HG02798 (cell line): ENCODE data around the gene PSMB5.
A peak's percentile ranks its signal among the peaks of the same experiment; 100 is the strongest.

Experiments used
- ATAC-seq: cut with Tn5 transposase; IDR thresholded peaks from one replicate; pipeline ENCODE4 v1.9.1; 2021; ENCODE audit warnings: mild to moderate bottlenecking; ENCODE audit not compliant: unreplicated experiment, poor library complexity

Gene PSMB5

DNA sequence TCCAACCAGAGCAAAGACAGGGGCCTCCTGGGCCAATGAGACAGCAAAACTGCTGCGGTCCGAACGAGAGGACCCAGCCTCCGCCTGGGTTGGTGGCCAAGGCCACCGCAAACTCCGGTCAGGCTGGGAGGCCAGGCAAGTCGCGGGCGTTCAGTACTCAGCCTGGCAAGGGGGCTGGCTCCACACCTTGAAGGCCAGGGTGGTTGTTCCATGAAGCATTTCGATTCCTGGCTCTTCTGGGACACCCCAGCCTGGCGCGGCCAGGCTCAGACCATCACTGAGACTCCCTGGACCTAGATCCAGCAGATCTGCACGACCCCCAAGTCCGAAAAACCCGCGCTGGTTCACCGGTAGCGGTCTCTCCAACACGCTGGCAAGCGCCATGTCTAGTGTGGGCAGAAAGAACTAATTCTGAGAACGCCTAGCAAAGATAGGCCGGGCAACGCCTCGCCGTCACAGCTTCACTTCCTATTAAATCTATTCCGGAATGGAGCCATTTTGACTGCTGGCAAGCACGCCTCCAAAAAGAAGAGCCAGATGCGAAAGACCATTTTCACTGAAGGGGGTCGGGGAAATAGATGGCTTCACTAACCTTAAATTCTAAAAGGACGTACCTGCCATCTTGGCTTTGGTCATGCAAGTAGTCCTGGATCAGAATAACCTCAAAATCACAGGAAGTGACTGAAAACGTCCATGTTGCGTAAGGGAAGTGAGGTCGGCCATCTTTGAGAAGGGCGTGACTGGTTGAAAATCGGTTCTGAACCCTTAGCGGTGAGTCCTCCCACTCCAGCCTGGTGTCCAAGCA lies at the start of gene PSMB5:
Gene PSMB5, minus strand, starts transcription at position 403 of the 805 bp plus-strand sequence. Its CDS starts 19 bp downstream, at position 384.
- peak; percentile 92 for ATAC-seq

DNA sequence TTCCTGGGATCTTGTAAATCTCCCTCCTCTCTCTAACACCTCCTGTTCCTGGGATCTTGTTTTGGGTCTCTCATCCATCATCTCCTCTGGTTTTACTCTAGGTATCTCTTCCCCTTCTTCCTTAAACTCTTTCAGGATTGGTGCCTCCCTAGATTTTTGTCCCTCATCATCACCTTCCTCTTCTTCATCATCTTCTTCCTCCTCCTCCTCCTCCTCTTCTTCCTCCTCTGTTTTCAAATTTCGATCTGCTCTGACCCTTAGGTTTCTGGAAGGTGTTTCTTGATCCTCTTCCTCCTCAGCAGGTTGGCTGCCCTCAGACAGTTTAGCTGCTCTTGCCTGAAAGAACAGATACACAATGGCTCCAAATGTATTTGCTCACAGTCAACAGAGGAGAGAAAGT lies 45.8 kb upstream of the PSMB5 start:
- no peak for ATAC-seq

DNA sequence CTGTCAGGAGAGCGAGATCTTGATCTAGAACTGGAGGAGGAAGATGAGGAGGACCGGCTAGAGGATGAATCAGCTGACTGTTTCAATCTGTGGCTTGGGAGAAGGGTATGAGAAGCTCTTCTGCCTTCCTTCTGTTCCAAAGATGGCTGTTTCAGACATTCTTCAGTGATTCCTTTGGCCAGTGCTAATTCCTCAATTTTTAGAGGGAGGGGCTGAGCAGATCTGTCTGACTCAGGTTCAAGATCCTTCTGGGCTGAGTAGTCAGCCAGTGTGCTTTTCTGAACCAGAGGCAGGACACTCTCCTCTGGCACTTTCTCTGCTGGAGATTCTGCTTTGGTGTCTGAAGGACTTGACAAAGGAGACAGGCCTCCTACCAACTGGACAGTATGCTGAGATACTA lies 45.0 kb upstream of the PSMB5 start:
- no peak for ATAC-seq

DNA sequence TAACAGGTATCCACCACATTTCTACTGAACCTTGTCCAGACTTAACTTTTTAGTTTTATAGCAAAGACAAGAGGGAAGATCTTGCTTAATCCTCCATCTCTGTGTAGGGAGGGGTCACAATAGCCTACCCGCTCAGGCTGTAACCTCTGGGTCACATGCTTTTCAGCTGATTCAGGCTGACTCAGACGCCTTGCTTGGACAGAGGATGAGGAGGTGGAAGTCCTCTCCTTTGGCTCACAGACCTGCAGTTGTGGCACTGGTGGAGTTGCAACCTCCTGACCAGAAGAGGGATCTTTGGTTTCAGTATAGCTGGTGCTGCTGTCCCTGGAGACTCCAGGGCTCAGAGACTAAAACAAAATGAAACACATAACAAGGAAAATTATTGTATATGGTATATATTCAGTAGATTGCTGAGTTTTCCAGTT lies 44.0 kb upstream of the PSMB5 start:
- ATAC-seq: no peak

DNA sequence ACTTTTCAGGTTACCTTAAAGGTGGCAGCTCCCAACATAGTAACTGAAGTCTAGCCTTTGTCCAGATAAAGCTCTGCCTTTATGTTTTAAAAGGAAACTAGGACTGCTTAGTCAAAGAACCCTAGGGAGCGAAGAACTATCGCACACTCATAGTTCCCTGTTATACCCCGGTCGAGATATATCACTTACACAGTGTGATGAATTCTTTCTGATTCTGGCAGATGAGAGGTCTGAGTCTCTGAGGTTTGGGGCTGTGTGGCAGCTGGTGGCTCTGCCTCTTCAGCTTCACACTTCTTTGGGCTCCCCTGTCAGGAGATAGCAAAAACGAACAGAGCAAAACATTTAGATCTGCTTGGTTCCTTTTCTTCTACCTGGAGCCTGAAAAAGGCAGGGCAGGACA lies 43.3 kb upstream of the PSMB5 start:
- no peak for ATAC-seq

DNA sequence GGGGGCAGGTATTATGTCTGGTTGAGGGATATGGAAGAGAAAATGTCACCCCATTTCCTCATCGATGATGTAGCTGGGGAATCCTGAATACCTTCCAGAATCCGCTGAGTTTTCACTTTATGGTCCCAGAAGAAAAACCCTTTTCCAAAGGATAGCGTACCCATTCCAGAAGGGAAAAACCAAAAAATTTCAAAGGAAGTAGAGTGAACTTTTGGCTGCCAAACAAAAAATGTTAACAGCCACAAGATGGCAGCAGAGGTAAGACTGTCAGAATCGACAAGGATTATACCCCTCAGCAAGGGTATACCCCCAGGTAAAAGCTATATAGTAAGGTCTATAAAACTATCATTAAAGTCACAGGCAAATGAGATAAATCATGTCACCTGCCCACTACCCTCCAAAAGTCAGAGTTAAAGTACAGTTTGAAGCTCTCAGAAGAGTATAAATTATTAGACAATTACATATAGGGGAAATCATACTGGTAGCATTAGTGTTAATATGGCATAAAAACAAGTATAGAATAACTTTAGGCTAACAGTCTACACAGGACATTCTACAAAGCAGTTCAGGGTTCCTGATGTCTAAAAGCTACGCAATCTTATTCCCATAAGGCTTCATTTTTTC lies 42.2 kb upstream of the PSMB5 start:
- ATAC-seq: no peak

DNA sequence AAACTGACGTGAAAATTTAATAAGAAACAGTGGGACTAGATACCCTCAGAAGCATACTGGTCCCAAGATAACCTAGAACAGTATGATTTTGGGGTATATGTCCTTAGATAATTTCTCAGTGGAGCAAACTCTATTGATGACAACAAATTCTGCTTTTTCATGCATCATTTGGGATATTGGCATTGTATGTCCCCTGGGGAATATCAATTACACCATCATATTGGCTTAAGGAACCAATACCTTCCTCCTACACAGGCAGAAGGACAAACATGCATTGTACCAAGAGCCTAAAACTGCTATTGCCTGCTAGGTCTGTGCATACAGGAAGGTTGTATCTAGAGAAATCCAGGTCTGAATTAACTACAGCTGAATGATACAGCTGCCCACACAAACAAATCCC lies 40.2 kb upstream of the PSMB5 start:
- no peak for ATAC-seq

DNA sequence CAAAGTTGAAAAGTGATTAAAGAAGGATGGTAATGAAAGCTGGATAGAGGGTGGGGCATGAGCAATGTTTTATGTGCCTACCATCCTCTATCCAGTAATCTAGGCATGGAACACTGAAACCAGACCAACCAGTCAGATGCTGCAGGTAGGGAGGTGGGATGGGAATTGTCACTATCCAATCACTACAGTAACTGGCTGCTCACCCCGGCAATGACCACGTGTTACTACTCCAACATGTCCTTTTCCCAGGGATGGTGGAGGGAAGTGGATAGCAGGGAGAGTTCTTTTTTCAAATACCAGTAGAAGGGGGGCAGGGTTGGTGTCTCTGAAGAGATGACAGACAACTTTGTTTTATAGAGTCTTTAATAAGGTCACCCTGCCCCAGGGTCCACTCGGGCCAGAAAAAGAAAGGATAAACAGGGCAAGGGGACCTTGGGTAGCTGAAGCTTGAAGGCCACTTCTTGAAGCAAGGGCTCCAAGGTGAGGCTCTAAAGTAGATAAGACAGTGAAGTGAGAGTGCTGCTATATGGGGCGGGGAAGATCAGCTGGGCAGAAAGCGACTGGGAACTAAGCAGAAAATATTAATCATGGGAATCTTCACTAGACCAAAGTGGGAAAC lies 37.3 kb upstream of the PSMB5 start:
- no peak for ATAC-seq

DNA sequence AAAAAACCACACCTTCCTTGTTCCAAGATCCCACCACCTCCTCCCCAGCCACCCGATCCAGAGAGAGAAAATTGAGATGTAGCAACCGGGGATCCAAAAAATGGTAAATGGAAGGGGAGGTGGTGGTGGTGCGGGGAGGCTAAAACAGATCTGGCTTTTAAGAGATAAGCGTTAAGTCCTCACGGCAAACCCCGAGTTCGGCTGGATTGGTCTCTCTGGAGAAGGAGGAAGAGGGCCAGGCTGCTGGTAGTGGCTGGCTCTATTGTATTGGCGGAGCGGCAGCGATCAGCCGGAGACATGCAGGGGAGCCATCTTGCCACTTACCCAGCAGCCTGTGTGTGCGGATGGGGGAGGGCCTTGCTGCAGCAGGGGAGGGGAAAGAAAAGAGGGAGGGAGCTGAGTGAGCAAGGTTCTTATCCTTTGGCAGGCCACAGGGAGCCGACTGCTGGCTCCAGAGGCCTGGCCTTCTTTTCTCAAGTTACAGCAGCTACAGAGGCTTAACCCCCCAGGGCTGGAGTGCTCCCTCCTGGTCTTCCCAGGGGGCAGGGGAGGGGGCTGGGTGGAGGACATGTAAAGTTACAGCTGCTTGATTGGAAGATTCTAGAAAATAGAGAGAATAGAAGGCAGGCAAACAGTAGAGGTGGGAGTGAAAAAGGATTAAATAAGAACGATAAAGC lies 36.7 kb upstream of the PSMB5 start:
- peak; percentile 90 for ATAC-seq

DNA sequence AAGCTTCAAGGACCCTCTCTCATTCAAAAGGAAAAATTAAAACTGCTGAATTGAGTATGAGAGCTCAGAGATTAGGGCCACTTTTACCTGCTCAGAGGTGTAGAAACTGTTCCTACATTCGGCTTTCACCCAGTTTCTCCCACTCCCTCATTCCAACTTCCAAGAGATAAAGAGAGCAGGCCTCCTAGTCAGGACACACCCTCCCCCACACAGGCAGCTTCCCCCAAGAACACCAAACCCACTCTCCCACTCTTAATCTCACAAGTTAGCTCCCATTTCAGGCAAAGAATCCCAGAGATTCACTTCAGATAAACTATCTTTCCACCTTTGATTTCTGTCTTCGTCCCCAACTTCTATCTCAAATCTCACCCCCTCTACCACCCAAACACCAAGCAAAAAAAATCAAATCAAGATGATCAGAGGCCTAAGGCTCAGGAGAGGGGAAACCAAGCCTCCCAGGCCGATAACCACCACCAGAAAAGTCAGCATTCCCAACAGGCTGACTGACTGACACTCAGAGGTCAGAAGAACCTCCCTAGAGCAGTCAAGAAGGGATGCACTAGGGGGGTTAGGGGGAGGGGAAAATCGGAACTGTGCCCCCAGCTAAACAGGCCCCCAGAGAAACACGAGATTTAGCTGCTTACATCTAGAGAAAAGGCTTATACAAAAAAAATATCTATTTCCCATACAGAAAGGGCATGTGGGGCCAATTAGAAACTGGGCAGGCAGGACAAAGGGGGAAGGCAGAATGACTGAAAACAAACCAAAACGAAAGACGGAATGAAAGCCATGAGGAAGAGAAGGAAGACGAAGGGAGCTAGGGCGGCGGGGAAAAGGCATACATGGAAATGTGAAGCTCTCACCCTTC lies 35.8 kb upstream of the PSMB5 start:
- ATAC-seq: no peak

DNA sequence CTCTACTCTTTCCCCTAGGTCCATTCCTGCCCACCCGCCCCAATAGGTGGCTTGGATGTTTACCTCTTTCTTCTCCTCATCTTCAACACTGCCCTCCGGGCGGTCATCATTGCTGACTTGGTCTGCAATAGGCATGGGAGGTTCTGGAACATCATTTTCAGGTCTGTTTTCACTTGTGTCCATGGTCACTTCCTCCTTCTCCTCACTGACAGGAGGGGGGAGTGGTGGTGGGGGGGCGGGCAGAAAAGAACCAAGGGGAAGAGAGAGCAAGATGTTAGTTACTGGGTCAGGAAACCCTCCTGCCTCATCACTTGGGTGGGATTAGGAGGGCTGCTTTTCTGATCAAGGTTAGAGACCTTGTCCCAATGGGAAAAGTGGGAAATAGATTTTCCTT lies 34.7 kb upstream of the PSMB5 start:
- ATAC-seq: no peak

DNA sequence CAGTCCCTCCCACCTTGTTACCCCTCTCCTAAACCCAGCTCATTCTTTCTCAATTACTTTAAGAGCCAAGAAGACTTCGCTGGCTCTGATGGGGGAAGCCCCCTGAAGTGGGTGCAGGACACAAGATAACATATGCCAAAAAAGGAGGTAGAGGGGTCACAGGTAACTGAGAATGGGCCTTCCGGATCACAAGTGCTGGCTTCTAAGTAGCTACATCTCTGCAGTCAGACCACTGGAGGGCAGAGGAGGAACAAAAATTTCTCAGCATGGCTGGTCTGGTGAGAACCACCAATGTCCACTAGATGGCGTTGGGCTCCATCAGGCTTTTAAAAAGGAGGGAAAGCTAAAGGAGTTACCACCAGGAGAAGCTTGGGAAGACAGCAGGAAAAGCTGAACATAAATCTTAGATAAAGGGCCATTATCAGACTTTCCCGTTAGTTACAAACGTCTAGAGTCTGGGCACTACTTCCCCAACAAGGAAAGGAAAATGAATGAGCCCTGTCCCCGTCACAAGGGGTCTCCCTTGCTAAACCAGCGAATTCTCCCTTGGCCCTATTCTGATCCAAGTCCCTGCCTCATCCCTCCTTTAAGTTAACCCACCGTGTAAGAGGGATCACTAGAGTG lies 34.2 kb upstream of the PSMB5 start:
- peak; percentile 80 for ATAC-seq

DNA sequence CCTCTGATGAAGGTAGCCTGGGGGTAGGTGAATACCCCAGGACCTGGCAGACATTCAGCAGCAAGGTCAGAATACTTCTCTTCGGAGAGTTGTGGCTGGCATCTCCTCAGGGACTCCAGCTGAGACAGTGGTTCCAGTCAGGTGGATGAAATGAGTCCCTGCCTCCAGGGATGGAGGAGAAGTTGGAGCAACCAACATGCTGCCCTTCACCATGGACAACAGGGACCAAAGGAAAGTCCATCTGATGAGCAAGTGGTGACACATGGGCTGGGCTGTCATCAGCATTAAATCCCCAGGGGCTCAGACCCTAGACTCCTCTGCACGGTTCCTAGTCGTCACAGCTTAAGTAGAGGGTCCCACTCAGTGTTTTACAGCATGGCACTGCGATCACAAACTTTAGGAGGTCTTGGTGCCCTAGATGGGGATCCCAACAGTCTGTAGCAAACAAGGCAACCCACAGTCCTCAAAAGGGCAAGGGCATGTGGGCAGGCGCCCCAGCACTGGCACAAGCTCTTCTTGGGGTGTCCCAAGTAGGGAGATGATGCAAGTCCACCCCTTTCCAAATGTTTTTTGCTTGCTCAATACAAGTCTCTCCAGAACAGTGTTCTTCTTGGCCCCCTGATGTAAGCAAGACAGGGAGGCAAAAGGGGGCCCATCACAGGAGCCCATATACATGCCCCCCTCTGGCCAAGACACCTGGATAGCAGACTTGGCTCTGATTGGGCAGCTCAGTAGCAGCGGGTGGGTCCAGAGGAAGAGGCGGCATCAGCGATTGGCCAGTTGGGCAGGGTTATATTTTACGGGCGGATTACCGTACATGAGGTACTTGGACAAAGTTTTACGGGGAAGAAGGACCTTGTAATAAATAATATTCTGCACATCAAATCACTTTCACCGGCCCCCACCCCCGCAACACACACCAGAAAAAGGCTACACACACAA lies 33.4 kb upstream of the PSMB5 start:
- no peak for ATAC-seq

DNA sequence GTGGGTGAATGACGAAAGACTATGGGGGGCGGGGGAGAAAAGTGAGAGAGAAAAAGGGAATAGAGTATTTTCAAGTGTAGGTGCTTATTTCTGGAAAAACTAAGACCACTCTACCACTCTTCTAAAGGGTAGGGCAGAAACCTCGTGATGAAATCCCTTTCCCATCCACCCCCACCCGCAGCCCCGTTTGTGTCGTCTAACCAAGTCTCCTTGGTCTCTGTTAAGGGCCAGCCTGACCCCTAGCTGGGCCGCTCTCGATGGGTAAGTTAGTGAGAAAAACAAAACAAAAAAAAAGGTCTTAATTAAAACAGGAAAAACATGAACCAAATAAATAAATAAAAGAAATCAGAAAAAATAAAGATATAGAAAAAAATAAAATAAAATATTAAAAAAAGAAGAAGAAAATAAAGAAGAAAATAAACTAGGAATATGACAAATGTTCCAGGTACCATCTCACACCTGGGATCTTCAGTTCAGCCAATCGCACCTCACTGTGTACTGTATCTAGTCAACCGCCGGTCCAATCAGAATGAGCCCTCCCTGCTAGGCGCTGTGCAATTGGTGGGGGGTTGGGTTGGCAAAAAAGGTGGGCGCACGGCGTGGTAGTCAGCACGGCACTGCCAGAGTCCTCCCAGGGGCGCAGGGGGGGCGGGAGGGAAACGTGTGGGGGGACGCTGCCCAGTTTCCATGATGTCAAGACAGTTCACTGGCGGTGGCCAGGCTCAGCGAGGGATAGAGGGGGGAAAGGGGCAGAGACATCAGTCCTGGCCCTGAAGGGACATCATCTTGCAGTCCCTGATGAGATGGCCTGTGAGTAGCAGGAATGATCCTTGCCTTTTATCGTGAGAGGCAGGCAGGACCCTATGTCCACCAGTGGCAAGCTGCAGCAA lies 32.4 kb upstream of the PSMB5 start:
- no peak for ATAC-seq

DNA sequence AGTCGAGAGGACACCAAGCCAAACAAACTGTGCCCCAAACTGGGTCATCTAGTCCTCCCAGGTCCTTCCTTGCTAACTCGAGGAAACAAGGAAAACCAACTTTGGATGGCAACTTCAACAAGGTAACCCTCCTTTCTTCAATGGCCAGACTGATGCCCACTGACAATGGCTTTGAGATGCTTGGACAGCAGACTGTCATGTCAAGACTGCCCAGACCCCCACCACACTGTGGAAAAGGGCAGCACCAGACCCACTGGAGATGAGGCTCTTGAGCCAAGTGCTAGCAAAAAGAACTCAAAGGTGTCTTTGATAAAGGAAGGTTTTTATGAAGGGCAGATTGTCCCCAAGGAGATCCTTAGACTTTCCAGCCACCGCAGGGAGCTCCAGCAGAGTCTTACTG lies 31.7 kb upstream of the PSMB5 start:
- ATAC-seq: no peak

DNA sequence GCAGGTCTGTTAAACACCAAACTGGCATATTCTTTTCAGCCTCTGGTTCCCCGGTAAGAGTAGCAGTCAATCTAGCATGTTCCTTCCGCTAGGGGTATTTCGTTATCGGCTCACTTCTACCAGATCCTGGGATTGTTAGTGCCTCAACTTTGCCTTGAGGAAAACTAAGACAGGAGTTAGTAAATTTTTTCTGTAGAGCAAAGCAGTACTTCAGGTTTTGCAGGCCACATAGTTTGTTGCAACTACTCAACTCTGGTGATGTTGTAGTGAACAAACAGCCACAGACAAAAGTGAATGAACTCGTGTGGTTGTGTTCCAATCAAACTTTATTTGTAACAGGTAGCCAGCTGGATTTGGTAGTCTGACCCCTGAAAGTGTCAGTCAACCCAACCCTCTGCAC lies 28.9 kb upstream of the PSMB5 start:
- ATAC-seq: no peak

DNA sequence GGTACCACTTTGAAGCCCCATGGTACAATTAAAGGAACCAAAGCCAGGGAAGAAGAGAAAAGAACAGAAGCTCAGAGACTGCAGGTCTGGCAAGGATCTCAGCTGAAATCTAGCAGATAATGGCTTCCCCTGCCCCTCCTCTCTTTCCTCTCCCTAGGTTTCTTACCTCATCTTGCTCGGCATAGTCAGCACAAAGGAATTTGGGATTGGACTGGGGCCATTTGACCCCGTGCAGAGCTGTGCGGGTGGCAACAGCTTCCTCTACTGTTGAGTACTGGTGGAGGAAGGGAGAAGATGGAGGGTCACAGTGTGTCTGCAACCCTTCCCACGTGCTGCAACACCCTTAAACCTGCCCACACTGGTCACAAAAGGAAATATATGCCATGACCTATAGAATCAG lies 27.3 kb upstream of the PSMB5 start:
- ATAC-seq: no peak
